Heart right ventricle (tissue), 16 donors: Measurements from ENCODE around the gene ZNF81. TPM values are rescaled to one million over a fixed set of nuclear protein-coding genes. Genes with fewer than 3 reads are reported as not detected.
"Not testable (repeated sequence)": the region's sequence is repeated elsewhere in the genome, so short reads cannot be mapped to it uniquely, and the experiment has no call there.

Experiments
- ATAC-seq, 8 donors: fragments of 200-7000 bp; cut with Tn5 transposase; one replicate each; pipeline ENCODE4 v1.9.1; 2020; ENCODE audit warnings: mild to moderate bottlenecking in 8 of 8, moderate library complexity in 8 of 8, moderate number of reproducible peaks in 1 of 8
- DNase-seq, 2 donors: peaks; one replicate each; pipeline ENCODE4 v3.0.0-alpha.2; 2020
- H3K27ac ChIP-seq, 10 donors: fragments of 200-600 bp; sonication (generic) in 2 of 10; one replicate each; pipeline versions ENCODE4 v1.5.0 to v1.8.0; 2020 to 2022; ENCODE audit warnings: mild to moderate bottlenecking in 3 of 10
- H3K27me3 ChIP-seq, 7 donors: fragments of 200-600 bp; one replicate each; pipeline ENCODE4 v1.8.0; 2021 to 2022; ENCODE audit warnings: mild to moderate bottlenecking in 2 of 7
- H3K36me3 ChIP-seq, 9 donors: fragments of 200-600 bp; sonication (generic) in 1 of 9; one replicate each; pipeline versions ENCODE4 v1.5.0 to v1.8.0; 2020 to 2022; ENCODE audit warnings: mild to moderate bottlenecking in 2 of 9
- H3K4me1 ChIP-seq, 9 donors: fragments of 200-600 bp; sonication (generic) in 1 of 9; one replicate each; pipeline versions ENCODE4 v1.5.0 to v1.8.0; 2020 to 2022; ENCODE audit warnings: mild to moderate bottlenecking in 4 of 9
- H3K4me3 ChIP-seq, 10 donors: fragments of 200-600 bp; sonication (generic) in 2 of 10; one replicate each; pipeline versions ENCODE4 v1.5.0 to v1.8.0; 2020 to 2022; ENCODE audit warnings: mild to moderate bottlenecking in 7 of 10, moderate library complexity in 2 of 10
- H3K9me3 ChIP-seq, 11 donors: fragments of 200-600 bp in 10 of 11; sonication (generic) in 2 of 11; one replicate each; pipeline versions ENCODE4 v1.5.0 to v1.8.0; 2013 to 2022; ENCODE audit warnings: mild to moderate bottlenecking in 2 of 11, control low read depth in 1 of 11, moderate library complexity in 1 of 11
- WGBS, 2 donors: extraction: QIAGEN DNeasy Blood & Tissue Kit; methylation state at CpG; one replicate each; pipeline ENCODE4 v1.1.7; 2013; ENCODE audit warnings: inconsistent platforms in 1 of 2; 5-methylcytosine and 5-hydroxymethylcytosine counted together
- intact Hi-C, 10 donors: fragments of 100-400 bp; cut with DNase I; formaldehyde crosslinking; loops; one replicate each; pipeline versions ENCODE4 v1.11.1 to v1.14.2; 2022
- polyA plus RNA-seq, 2 donors: library from polyadenylated mRNA; stranded (reverse); fragments of 200-250 nt; gene quantifications; one replicate each; pipeline ENCODE4 v1.2.3, GENCODE V29; 2013
- total RNA-seq, 10 donors: library from RNA; stranded (reverse); fragmentation: NEBNext Ultra II Directional in 3 of 10; extraction: Animal tissue kit (Norgen Biotek cat#: 25700) in 3 of 10; gene quantifications; one replicate each; pipeline versions ENCODE4 v1.2.1 to v1.2.4, GENCODE V29; 2021 to 2023
- TF ChIP-seq, protein P1 (sequence below), 9 donors: fragments of 200-600 bp; sonication (generic) in 2 of 9; IDR thresholded peaks; one replicate each; pipeline versions ENCODE4 v1.5.0 to v1.8.0; 2021 to 2022; ENCODE audit warnings: antibody characterized with exemption in 9 of 9, mild to moderate bottlenecking in 5 of 9, moderate library complexity in 1 of 9
- donor health status: Arrhythmogenic right ventricular cardiomyopathy.
- donor health status: ischemic (EF 13 %, LVEDD 7.1; RV severe dilation, severe dysfunction).
- donor health status: healthy with polysubstance abuse.
- donor health status: DM: no; HTN: yes; CAD: no.
- donor health status: DM: no; HTN: no; CAD: no.
- donor health status: ischemic (EF 25% LVEDD 6.9; RV normal size, moderate dysfunction).
- donor health status: ischemic (EF 25% LVEDD 5.7; RV mildly dilated, moderate dysfunction).
- donor health status: healthy.
- donor health status: DM: yes; HTN: yes; CAD: no.
- donor health status: Ischemic cardiomyopathy.
- donor health status: ischemic (EF 35%, LVEDD 5.7; RV mildly dilated, moderate dysfunction).
- donor health status: nonischemic (EF 11% LVEDD 7.7; RV severe dilation, severe dysfunction).
- donor health status: DM: yes; HTN: yes; CAD: no.
- donor health status: PGD.
- donor health status: ischemic (EF 29% LVEDD 5.4; RV normal size, mild dysfunction).
- donor health status: nonischemic (EF 23%, LVEDD 6.1; RV moderate dilation, normal function).

The ZNF81 gene
- total and polyA plus RNA-seq, 12 donors, result 1.8 to 10.1 (median 6.5) TPM

DNA sequence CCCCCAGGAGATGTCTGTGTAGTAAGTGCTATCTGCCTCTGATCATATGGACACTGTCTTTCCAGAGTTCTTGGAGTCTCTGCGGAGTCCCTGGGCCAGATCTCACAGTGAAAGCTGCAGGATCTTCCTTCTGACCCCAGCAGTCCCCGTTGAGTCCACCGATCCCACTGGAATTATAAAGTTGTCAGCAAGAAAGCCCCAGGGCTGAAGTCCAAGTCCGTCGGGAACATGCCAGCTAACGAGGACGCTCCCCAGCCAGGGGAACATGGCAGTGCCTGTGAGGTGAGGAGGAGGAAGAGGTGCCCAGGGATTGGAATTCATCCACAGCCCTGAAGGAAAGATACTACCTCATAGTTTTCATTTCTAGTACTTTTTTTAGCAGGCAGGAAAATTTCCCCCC, 9.3 kb downstream of the ZNF81 start:
- peak overlapping the region in 1 of 10 donors; percentile 9 for H3K27ac ChIP-seq
- ATAC-seq, result peak in 2 of 8 donors; percentile 39 to 42

DNA sequence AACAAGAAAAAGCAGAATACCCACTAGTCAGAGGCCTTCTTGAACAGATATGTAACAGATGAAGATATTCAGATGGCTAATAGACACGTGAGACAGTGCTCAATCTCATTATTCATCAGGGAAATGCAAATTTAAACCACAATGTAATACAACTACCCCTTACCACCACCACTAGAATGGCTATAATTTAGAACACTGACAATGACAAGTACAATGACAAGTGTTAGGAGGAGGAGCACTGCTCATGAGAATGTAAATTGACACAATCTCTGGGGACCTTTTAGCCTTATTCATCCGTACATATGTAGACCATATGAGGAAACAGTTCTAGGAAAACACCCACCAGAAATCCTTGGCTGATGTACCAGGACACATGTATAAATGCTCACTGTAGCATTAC, 13.1 kb downstream of the ZNF81 start:
- ATAC-seq, result no peak
- no peak overlapping the region for H3K4me3 ChIP-seq
- TF ChIP-seq, protein P1, sequence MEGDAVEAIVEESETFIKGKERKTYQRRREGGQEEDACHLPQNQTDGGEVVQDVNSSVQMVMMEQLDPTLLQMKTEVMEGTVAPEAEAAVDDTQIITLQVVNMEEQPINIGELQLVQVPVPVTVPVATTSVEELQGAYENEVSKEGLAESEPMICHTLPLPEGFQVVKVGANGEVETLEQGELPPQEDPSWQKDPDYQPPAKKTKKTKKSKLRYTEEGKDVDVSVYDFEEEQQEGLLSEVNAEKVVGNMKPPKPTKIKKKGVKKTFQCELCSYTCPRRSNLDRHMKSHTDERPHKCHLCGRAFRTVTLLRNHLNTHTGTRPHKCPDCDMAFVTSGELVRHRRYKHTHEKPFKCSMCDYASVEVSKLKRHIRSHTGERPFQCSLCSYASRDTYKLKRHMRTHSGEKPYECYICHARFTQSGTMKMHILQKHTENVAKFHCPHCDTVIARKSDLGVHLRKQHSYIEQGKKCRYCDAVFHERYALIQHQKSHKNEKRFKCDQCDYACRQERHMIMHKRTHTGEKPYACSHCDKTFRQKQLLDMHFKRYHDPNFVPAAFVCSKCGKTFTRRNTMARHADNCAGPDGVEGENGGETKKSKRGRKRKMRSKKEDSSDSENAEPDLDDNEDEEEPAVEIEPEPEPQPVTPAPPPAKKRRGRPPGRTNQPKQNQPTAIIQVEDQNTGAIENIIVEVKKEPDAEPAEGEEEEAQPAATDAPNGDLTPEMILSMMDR (IDR thresholded peaks at IDR 0.05), result no peak
- H3K27me3 ChIP-seq, result peaks cover 0 to 12% (median 0%) of the 10 kb centered on the region in 7 donors
- no peaks in the 10 kb centered on the region for H3K4me1 ChIP-seq
- intact Hi-C loops, result loop anchor here in 4 of 10 donors (5.0 kb wide), 2 partner anchors 173 to 178 kb away; no protein-coding TSS in a partner anchor
- no peak overlapping the region for H3K27ac ChIP-seq
- 55 to 65% methylated on average over 2 of the region's 2 CpGs for WGBS, 2 donors
- H3K36me3 ChIP-seq, result peaks cover 0 to 64% (median 8%) of the 10 kb centered on the region in 9 donors
- no peaks in the 10 kb centered on the region for H3K9me3 ChIP-seq
- DNase-seq, result no peak

More for the DNA sequence above, 9.3 kb downstream of the ZNF81 start:
- Histone ChIP-seq H3K9me3 (no peaks in the 10 kb centered on the region), H3K4me3 (no peak overlapping the region), H3K27me3 (peaks cover 0 to 15% (median 0%) of the 10 kb centered on the region in 7 donors), H3K36me3 (peaks cover 0 to 44% (median 8%) of the 10 kb centered on the region in 9 donors), H3K4me1 (no peaks in the 10 kb centered on the region)
- DNase-seq, result peak in 1 of 2 donors; percentile 12
- TF ChIP-seq, protein P1 (IDR thresholded peaks at IDR 0.05), result no peak
- intact Hi-C loops, result no loop called here
- WGBS, 2 donors, result 43 to 47% methylated on average over 7 of the region's 7 CpGs

DNA sequence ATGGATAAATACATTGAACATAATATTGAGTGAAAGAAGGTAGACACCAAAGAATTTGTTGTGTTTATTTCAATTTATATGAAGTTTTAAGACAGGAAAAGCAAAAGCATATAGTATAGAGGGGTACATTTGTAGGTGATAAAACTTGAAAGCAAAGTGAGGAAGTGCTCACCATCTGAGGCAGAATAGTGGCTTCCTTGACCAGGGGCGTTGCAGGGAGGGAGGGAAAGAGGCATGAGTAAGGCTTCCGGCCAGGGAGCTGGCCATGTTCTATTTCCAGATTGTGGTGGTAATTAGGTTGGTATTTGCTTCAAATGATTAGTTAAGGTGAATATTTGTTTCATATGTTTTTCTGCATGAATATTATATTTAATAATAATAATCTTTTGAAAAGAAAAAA, 13.7 kb downstream of the ZNF81 start:
- Histone ChIP-seq H3K27me3 (peaks cover 0 to 12% (median 0%) of the 10 kb centered on the region in 7 donors), H3K36me3 (peaks cover 0 to 64% (median 8%) of the 10 kb centered on the region in 9 donors)
- not testable (repeated sequence) for H3K9me3 ChIP-seq, H3K4me3 ChIP-seq, H3K27ac ChIP-seq, H3K4me1 ChIP-seq, DNase-seq
- intact Hi-C loops, result loop anchor here in 4 of 10 donors (5.0 kb wide), 2 partner anchors 172 to 177 kb away; no protein-coding TSS in a partner anchor
- ATAC-seq, result peak in 2 of 8 donors; percentile 56 to 68
- WGBS, 2 donors, result no CpG with 5 or more reads among the region's 2 CpGs

DNA sequence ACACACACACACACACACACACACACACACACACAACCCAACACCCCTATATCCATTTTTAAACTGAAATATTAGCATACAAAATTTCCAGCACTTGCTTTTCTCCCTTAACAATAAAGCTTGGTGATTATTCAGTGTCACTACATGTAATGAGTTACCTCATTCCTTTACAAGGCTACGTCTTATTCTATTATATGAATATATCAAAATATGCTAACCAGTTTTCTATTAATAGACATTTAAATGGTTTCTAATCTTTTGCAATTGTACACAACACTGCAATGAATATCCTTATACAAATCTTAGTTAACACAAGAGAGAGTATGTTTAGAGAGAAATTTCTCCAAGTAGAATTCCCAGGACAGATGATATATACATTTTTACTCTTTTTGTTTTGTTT, 14.2 kb downstream of the ZNF81 start:
- TF ChIP-seq, protein P1 (IDR thresholded peaks at IDR 0.05), result no peak
- H3K27me3 ChIP-seq, result peaks cover 0 to 17% (median 0%) of the 10 kb centered on the region in 7 donors
- H3K9me3 ChIP-seq, result no peaks in the 10 kb centered on the region
- DNase-seq (no peak), ATAC-seq (no peak)
- H3K27ac ChIP-seq, result no peak overlapping the region
- no peaks in the 10 kb centered on the region for H3K4me1 ChIP-seq
- peaks cover 0 to 64% (median 8%) of the 10 kb centered on the region in 9 donors for H3K36me3 ChIP-seq
- no peak overlapping the region for H3K4me3 ChIP-seq
- 50 to 58% methylated on average over 1 of the region's 1 CpG for WGBS, 2 donors
- intact Hi-C loops, result loop anchor here in 4 of 10 donors (5.0 kb wide), 2 partner anchors 171 to 176 kb away; no protein-coding TSS in a partner anchor

DNA sequence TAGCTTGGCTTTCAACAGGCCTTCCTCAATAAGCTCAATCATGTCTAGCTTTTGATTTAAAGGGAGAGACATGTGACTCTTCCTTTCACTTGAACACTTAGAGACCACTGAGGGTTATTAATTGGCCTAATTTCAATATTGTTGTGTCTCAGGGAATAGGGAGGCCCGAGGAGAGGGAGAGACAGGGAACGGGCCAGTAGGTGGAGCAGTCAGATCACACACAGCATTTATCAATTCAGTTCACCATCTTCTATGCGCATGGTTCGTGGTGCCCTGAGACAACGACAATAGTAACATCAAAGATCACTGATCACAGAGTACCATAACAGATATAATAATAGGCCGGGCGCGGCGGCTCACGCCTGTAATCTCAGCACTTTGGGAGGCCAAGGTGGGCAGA, 17.8 kb downstream of the ZNF81 start:
- Histone ChIP-seq H3K27me3 (peaks cover 0 to 7% (median 0%) of the 10 kb centered on the region in 7 donors), H3K9me3 (no peaks in the 10 kb centered on the region), H3K27ac (no peak overlapping the region), H3K4me1 (no peaks in the 10 kb centered on the region), H3K4me3 (no peak overlapping the region), H3K36me3 (peaks cover 0 to 44% (median under 1%) of the 10 kb centered on the region in 9 donors)
- intact Hi-C loops, result loop anchor here in 4 of 10 donors (5.0 kb wide), 2 partner anchors 168 to 173 kb away; no protein-coding TSS in a partner anchor
- TF ChIP-seq, protein P1 (IDR thresholded peaks at IDR 0.05), result peak in 8 of 9 donors; percentile 9 to 58 (median 42)
- DNase-seq (peak in 1 of 2 donors; percentile 16), ATAC-seq (peak in 5 of 8 donors; percentile 49 to 70 (median 62))
- WGBS, 2 donors, result 47 to 56% methylated on average over 10 of the region's 10 CpGs
